Medulla oblongata (tissue), 1 donor: ENCODE data around the gene GUCY2F.

ENCODE experiments used
- DNase-seq: peaks from one replicate; pipeline ENCODE4 v3.0.0-alpha.2; 2015; ENCODE audit errors: extremely low spot score

GUCY2F gene

GRCh38 chrX:109343671-109344070 is 138.2 kb downstream of the GUCY2F start:
- no peak for DNase-seq

GRCh38 chrX:109336141-109336540 is 145.7 kb downstream of the GUCY2F start:
- DNase-seq, result no peak

GRCh38 chrX:109327251-109327650 is 154.6 kb downstream of the GUCY2F start:
- no peak for DNase-seq
